OCI-LY1 (cell line): ENCODE results near the gene MAGI1.

ENCODE experiments used
- H2AFZ ChIP-seq: fragments of 200-600 bp; sonication (generic), shearing (Covaris generic); 2 replicates; pipeline ENCODE4 v1.6.0; 2014; ENCODE audit warnings: antibody characterized with exemption, mild to moderate bottlenecking, low read length
- H3F3A ChIP-seq: fragments of 200-600 bp; sonication (generic), shearing (Covaris generic); 2 replicates; pipeline ENCODE4 v1.6.0; 2014; ENCODE audit warnings: mild to moderate bottlenecking, antibody characterized with exemption, low read length, moderate library complexity; ENCODE audit not compliant: insufficient read depth
- H3K27ac ChIP-seq: fragments of 200-600 bp; sonication (generic); 2 replicates; pipeline ENCODE4 v1.5.1; 2014; ENCODE audit warnings: low read length, mixed run types, mild to moderate bottlenecking, low read depth; ENCODE audit not compliant: poor library complexity, severe bottlenecking
- H3K27me3 ChIP-seq: fragments of 200-600 bp; sonication (generic); 2 replicates; pipeline ENCODE4 v1.6.0; 2014; ENCODE audit warnings: antibody characterized with exemption, mild to moderate bottlenecking, low read length, moderate library complexity; ENCODE audit not compliant: insufficient read depth
- H3K36me3 ChIP-seq: fragments of 200-600 bp; sonication (generic); 2 replicates; pipeline ENCODE4 v1.6.1; 2014; ENCODE audit warnings: mild to moderate bottlenecking, antibody characterized with exemption, low read length, moderate library complexity, mixed read lengths; ENCODE audit not compliant: insufficient read depth
- H3K4me1 ChIP-seq: fragments of 200-600 bp; sonication (generic); 2 replicates; pipeline ENCODE4 v1.5.1; 2014; ENCODE audit warnings: mild to moderate bottlenecking, low read length, moderate library complexity; ENCODE audit not compliant: insufficient read depth, severe bottlenecking
- H3K4me2 ChIP-seq: fragments of 200-600 bp; sonication (generic), shearing (Covaris generic); 2 replicates; pipeline ENCODE4 v1.6.1; 2014; ENCODE audit warnings: low read length
- H3K4me3 ChIP-seq: fragments of 200-600 bp; sonication (generic); 2 replicates; pipeline ENCODE4 v1.5.1; 2014; ENCODE audit warnings: low read length, low read depth, mild to moderate bottlenecking, mixed read lengths; ENCODE audit not compliant: poor library complexity, severe bottlenecking
- H3K79me2 ChIP-seq: fragments of 200-600 bp; shearing (Covaris generic); 2 replicates; pipeline ENCODE4 v1.6.1; 2016; ENCODE audit warnings: mixed run types, low read length, mixed read lengths; ENCODE audit not compliant: insufficient read depth
- H3K9ac ChIP-seq: fragments of 200-600 bp; sonication (generic), shearing (Covaris generic); 2 replicates; pipeline ENCODE4 v1.6.1; 2014; ENCODE audit warnings: mild to moderate bottlenecking, low read length, mixed read lengths
- H3K9me2 ChIP-seq: fragments of 200-600 bp; sonication (generic), shearing (Covaris generic); 2 replicates; pipeline ENCODE4 v1.6.1; 2014; ENCODE audit warnings: low read depth, mild to moderate bottlenecking, low read length, mixed read lengths
- H3K9me3 ChIP-seq: fragments of 200-600 bp; shearing (Covaris generic); 2 replicates; pipeline ENCODE4 v1.6.1; 2014; ENCODE audit warnings: low read length, mixed read lengths
- H4K20me1 ChIP-seq: fragments of 200-600 bp; sonication (generic), shearing (Covaris generic); 2 replicates; pipeline ENCODE4 v1.6.0; 2016; ENCODE audit warnings: mild to moderate bottlenecking, low read length; ENCODE audit not compliant: insufficient read depth
- EZH2 ChIP-seq: fragments of 200-600 bp; sonication (generic), shearing (Covaris generic); IDR thresholded peaks from 2 replicates; pipeline ENCODE4 v1.8.0; 2017; ENCODE audit warnings: borderline replicate concordance, mixed run types, mild to moderate bottlenecking, antibody characterized with exemption, low read length, moderate library complexity, mixed read lengths
- TF ChIP-seq, protein P1 (sequence below): fragments of 200-600 bp; sonication (generic), shearing (Covaris generic); IDR thresholded peaks from 2 replicates; pipeline ENCODE4 v1.5.1; 2017; ENCODE audit warnings: mild to moderate bottlenecking, antibody characterized with exemption, low read length, moderate library complexity, mixed read lengths

The MAGI1 gene

DNA sequence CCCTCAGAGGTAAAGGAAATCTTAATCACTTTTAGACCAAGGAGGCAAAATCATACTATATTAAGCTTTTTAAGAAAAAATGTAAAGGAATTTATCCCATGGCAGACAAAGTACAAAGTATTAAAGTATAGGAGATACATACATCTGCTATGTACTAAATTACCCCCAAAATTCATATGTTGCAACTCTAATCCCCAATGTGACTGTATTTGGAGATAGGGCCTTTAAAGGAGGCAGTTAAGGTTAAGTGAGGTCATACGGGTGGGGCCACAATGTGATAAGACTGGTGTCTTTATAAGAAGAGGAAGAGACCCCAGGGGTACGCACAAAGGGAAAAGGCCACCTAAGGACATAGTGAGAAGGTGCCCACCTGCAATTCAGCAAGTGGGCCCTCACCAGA is 693.9 kb downstream of the MAGI1 start:
- H3K4me3 ChIP-seq, result no peak overlapping the region
- no peak overlapping the region for H3K9ac ChIP-seq
- no peak overlapping the region for H3K27ac ChIP-seq
- TF ChIP-seq EZH2, result no peak
- TF ChIP-seq, protein P1, sequence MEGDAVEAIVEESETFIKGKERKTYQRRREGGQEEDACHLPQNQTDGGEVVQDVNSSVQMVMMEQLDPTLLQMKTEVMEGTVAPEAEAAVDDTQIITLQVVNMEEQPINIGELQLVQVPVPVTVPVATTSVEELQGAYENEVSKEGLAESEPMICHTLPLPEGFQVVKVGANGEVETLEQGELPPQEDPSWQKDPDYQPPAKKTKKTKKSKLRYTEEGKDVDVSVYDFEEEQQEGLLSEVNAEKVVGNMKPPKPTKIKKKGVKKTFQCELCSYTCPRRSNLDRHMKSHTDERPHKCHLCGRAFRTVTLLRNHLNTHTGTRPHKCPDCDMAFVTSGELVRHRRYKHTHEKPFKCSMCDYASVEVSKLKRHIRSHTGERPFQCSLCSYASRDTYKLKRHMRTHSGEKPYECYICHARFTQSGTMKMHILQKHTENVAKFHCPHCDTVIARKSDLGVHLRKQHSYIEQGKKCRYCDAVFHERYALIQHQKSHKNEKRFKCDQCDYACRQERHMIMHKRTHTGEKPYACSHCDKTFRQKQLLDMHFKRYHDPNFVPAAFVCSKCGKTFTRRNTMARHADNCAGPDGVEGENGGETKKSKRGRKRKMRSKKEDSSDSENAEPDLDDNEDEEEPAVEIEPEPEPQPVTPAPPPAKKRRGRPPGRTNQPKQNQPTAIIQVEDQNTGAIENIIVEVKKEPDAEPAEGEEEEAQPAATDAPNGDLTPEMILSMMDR, result no peak
- H3K36me3 ChIP-seq, result no peaks in the 10 kb centered on the region
- no peaks in the 10 kb centered on the region for H3K9me2 ChIP-seq
- no peak overlapping the region for H2AFZ ChIP-seq
- no peak overlapping the region for H3K4me2 ChIP-seq
- H3K9me3 ChIP-seq, result no peaks in the 10 kb centered on the region
- H3K4me1 ChIP-seq, result no peaks in the 10 kb centered on the region
- no peaks in the 10 kb centered on the region for H4K20me1 ChIP-seq
- no peaks in the 10 kb centered on the region for H3K27me3 ChIP-seq
- no peaks in the 10 kb centered on the region for H3K79me2 ChIP-seq
- H3F3A ChIP-seq, result no peaks in the 10 kb centered on the region

DNA sequence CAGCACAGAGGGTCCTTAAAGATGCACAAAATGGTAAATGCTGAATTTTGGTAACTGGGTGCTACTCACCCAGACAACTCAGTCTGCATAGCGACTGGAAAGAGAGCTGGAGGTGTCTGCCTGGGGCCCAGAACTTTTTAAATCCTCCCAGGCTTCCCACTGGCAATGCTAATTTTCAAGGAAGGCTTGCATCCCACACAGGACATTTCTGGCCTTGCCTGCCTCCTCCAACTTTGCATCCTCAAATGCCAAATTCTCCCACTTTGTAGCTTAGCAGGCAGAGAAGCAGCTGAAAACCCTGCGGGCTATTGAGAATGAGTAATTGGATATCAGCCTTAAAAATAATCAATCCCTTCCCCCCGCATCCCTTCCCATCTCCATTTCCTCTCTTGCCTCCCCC is 694.3 kb downstream of the MAGI1 start:
- no peaks in the 10 kb centered on the region for H3K79me2 ChIP-seq

DNA sequence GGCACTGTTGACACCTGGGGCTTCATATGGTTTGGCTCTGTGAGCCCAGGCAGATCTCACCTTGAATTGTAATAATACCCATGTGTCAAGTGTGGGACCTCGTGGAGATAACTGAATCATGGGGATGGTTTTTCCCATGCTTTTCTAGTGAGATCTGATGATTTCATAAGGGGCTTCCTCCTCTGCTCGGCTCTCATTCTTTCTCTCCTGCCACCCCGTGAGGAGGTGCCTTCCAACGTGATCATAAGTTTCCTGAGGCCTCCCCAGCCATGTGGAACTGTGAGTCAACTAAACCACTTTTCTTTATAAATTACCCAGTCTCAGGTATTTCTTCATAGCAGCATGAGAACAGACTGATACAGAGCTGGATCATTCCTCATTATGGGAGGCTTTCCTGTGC is 695.0 kb downstream of the MAGI1 start:
- H3K4me2 ChIP-seq, result no peak overlapping the region
- no peaks in the 10 kb centered on the region for H3K4me1 ChIP-seq
- H3K36me3 ChIP-seq, result no peaks in the 10 kb centered on the region
- no peak overlapping the region for H2AFZ ChIP-seq
- H3K79me2 ChIP-seq, result no peaks in the 10 kb centered on the region
- no peak overlapping the region for H3K27ac ChIP-seq
- no peaks in the 10 kb centered on the region for H3F3A ChIP-seq
- H3K9ac ChIP-seq, result no peak overlapping the region
- TF ChIP-seq, protein P1, result no peak
- TF ChIP-seq EZH2, result no peak
- no peaks in the 10 kb centered on the region for H3K9me3 ChIP-seq
- H4K20me1 ChIP-seq, result no peaks in the 10 kb centered on the region
- no peaks in the 10 kb centered on the region for H3K27me3 ChIP-seq
- H3K4me3 ChIP-seq, result no peak overlapping the region
- H3K9me2 ChIP-seq, result no peaks in the 10 kb centered on the region

More for the DNA sequence above, 694.3 kb downstream of the MAGI1 start:
- H3K4me2 ChIP-seq, result no peak overlapping the region
- no peak overlapping the region for H3K27ac ChIP-seq
- no peaks in the 10 kb centered on the region for H3K4me1 ChIP-seq
- H3K9me2 ChIP-seq, result no peaks in the 10 kb centered on the region
- no peak overlapping the region for H2AFZ ChIP-seq
- H3K27me3 ChIP-seq, result no peaks in the 10 kb centered on the region
- H3K9ac ChIP-seq, result no peak overlapping the region
- no peaks in the 10 kb centered on the region for H3K36me3 ChIP-seq
- H3K4me3 ChIP-seq, result no peak overlapping the region
- no peaks in the 10 kb centered on the region for H3K9me3 ChIP-seq
- H4K20me1 ChIP-seq, result no peaks in the 10 kb centered on the region
- no peak for TF ChIP-seq EZH2
- TF ChIP-seq, protein P1, result no peak
- H3F3A ChIP-seq, result no peaks in the 10 kb centered on the region
